Prostate gland (tissue), 2 donors: Measurements from ENCODE around the gene TCP10L.

Source experiments
- POLR2A ChIP-seq: fragments of 450-650 bp; IDR thresholded peaks from one replicate; pipeline ENCODE4 v1.6.1; 2016; ENCODE audit warnings: antibody characterized with exemption, mild to moderate bottlenecking
- POLR2AphosphoS5 ChIP-seq: sonication (generic); formaldehyde crosslinking; IDR thresholded peaks from one replicate; pipeline ENCODE4 v1.6.1; 2017; ENCODE audit warnings: antibody characterized with exemption
- TF ChIP-seq, protein P1 (sequence below), 4 experiments: fragments of 200-600 bp in 2 of 4; fragments of 450-650 bp in 2 of 4; sonication (generic) in 2 of 4; IDR thresholded peaks; 1 replicate in 3 of 4; 2 replicates in 1 of 4; pipeline ENCODE4 v1.5.1; 2016 to 2019; ENCODE audit warnings: antibody characterized with exemption in 4 of 4, mild to moderate bottlenecking in 2 of 4, moderate library complexity in 2 of 4

DNA sequence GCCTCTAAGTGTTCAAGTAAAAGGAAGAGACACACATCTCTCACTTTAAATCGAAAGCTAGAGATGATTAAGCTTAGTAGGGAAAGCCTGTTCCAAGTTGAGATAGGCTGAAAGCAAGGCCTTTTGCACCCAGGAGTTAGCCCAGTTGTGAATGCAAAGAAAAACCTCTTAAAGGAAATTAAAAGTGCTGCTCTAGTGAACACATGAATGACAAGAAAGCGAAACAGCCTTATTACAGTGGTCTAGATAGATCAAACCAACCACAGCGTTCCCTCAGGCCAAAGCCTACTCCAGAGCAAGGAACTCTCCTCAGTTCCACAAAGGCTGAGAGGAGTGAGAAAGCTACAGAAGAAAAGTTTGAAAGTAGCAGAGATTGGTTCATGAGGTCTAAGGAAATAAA, 14.9 kb downstream of the TCP10L start:
- TF ChIP-seq, protein P1, sequence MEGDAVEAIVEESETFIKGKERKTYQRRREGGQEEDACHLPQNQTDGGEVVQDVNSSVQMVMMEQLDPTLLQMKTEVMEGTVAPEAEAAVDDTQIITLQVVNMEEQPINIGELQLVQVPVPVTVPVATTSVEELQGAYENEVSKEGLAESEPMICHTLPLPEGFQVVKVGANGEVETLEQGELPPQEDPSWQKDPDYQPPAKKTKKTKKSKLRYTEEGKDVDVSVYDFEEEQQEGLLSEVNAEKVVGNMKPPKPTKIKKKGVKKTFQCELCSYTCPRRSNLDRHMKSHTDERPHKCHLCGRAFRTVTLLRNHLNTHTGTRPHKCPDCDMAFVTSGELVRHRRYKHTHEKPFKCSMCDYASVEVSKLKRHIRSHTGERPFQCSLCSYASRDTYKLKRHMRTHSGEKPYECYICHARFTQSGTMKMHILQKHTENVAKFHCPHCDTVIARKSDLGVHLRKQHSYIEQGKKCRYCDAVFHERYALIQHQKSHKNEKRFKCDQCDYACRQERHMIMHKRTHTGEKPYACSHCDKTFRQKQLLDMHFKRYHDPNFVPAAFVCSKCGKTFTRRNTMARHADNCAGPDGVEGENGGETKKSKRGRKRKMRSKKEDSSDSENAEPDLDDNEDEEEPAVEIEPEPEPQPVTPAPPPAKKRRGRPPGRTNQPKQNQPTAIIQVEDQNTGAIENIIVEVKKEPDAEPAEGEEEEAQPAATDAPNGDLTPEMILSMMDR (IDR thresholded peaks at IDR 0.05) = no peak
- TF ChIP-seq POLR2AphosphoS5 (no peak), POLR2A (no peak)
